ENCODE results near the gene DAAM2.

Gene DAAM2

DNA sequence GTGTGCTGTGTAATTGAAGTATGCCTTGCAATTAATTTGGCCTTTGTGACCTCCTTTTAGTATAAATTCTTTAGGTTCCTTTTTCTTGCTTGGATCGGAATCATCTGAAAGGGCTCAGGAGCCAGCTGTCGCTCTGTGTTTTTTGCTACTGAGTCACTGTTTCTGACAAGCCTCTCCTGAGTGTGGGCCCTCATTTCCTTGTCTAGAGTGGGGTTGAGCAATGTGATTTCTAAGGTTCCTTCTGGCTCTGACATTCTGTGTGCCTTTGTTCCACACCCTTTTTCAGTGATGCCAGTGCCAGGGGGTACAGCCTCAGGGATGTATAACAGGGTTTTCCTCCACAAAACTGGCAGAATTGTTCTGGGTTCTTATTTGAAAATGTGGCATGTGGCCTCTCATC lies 26.5 kb downstream of the DAAM2 start:
- Histone ChIP-seq H3K36me3 (no peaks in the 10 kb centered on the region), H3K27me3 (no peaks in the 10 kb centered on the region), H3K4me3 (ENCODE audit: low read depth, low read length) (no peak overlapping the region), H3K4me1 (no peaks in the 10 kb centered on the region), H3K9me3 (no peaks in the 10 kb centered on the region)
- DNase-seq, result no peak
- TF ChIP-seq, protein P1, sequence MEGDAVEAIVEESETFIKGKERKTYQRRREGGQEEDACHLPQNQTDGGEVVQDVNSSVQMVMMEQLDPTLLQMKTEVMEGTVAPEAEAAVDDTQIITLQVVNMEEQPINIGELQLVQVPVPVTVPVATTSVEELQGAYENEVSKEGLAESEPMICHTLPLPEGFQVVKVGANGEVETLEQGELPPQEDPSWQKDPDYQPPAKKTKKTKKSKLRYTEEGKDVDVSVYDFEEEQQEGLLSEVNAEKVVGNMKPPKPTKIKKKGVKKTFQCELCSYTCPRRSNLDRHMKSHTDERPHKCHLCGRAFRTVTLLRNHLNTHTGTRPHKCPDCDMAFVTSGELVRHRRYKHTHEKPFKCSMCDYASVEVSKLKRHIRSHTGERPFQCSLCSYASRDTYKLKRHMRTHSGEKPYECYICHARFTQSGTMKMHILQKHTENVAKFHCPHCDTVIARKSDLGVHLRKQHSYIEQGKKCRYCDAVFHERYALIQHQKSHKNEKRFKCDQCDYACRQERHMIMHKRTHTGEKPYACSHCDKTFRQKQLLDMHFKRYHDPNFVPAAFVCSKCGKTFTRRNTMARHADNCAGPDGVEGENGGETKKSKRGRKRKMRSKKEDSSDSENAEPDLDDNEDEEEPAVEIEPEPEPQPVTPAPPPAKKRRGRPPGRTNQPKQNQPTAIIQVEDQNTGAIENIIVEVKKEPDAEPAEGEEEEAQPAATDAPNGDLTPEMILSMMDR (IDR thresholded peaks at IDR 0.05; ENCODE audit: low read depth, low read length), result no peak

DNA sequence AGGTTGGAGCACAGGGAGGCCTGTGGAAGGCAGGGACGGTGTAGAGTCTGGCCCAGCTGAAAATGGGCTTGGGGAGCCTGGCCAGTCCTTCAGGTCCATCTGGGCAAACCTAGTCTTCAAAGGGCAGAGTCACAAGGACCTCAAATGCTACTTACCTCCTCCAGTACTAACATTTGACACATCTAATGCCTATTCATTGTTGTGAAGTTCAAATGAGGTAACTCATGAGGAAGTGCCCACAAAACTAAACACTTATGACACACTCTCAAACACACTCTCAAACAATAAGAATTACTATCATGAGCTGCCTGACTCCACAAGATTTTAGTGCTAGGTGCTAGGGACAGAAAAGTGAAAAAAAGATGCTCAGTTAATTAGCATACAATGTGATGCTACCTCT lies 27.1 kb downstream of the DAAM2 start:
- TF ChIP-seq, protein P1 (IDR thresholded peaks at IDR 0.05; ENCODE audit: low read depth, low read length), result no peak
- H3K9me3 ChIP-seq, result no peaks in the 10 kb centered on the region
- DNase-seq, result no peak

DNA sequence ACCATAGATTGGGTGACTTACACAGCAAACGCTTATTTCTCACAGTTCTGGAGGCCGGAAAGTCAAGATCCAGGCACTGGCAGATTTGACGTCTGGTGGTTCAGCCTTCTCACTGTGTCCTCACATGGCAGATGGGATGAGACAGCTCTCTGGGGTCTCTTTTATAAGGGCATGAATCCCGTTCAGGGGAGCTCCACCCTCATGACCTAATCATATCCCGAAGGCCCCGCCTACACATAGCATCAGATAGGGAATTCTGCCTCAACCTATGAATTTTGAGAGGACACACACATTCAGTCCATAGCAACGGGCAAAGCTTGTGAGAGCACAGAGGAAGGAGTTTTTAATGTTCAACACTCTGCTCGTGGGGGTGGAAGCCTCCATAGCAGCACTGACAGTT lies 27.5 kb downstream of the DAAM2 start:
- H3K36me3 ChIP-seq, result no peaks in the 10 kb centered on the region
- no peak for DNase-seq
- H3K9me3 ChIP-seq, result no peaks in the 10 kb centered on the region
- H3K4me1 ChIP-seq, result no peaks in the 10 kb centered on the region
- TF ChIP-seq, protein P1 (IDR thresholded peaks at IDR 0.05; ENCODE audit: low read depth, low read length), result no peak
- H3K27me3 ChIP-seq, result no peaks in the 10 kb centered on the region
- no peak overlapping the region for H3K4me3 ChIP-seq (ENCODE audit: low read depth, low read length)

More for the DNA sequence above, 27.1 kb downstream of the DAAM2 start:
- no peaks in the 10 kb centered on the region for H3K36me3 ChIP-seq
- H3K4me1 ChIP-seq, result no peaks in the 10 kb centered on the region
- H3K27me3 ChIP-seq, result no peaks in the 10 kb centered on the region
- no peak overlapping the region for H3K4me3 ChIP-seq (ENCODE audit: low read depth, low read length)

DNA sequence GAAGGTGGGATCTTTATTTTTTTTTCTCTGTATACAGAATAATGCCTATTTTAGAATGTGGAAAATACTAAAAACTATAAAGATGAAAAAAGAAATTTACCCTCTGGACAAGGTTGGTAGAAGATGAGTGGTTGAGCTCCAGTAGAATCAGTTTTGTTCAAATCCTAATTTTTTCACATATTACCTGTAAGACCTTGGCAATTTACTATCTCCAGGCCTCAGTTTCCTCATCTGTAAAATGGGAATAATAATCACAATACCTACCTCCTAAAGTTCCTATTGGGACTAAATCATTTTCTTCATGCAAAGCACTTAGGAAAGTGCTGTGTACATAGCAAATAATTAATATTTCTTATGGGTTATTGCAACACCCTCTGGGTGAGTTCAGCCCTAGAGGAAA lies 28.4 kb downstream of the DAAM2 start:
- TF ChIP-seq, protein P1 (IDR thresholded peaks at IDR 0.05; ENCODE audit: low read depth, low read length), result no peak
- Histone ChIP-seq H3K4me3 (ENCODE audit: low read depth, low read length) (no peak overlapping the region), H3K27me3 (no peaks in the 10 kb centered on the region), H3K4me1 (no peaks in the 10 kb centered on the region), H3K9me3 (no peaks in the 10 kb centered on the region), H3K36me3 (no peaks in the 10 kb centered on the region)
- no peak for DNase-seq

DNA sequence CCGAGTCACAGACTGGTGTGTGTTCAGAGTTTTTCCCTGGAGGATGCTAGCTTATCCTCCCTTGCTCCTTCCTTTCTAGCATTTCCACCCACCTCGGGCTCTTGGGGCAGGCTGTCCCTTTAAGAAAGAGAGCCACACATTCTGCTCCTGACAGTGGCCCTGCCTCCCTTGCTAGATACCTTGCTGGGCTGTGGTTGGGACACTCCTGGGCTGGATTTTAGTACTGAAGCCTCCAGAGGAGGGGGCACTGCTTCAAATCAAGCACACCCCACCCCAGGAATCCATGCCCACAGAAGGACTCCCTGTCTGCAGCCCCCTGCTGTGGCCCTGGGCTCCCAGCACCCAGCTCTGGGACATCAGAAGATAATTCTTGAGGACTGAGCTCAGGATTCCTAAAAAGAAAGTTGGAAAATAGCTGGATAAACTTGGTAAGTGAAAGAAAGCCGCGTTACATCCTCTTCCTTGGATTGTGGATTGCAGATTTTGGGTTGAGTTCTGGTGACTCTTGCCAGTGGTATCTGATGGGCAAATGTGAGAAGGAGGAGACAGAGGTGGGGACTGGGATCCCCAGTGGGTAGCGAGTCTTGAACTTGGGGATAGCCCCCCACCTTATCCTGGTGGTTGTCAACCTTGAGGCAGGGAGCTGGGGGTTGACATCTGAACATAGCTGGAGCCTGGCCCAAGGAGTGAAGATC lies 29.0 kb downstream of the DAAM2 start:
- Histone ChIP-seq H3K36me3 (no peaks in the 10 kb centered on the region), H3K4me1 (no peaks in the 10 kb centered on the region), H3K4me3 (ENCODE audit: low read depth, low read length) (no peak overlapping the region), H3K9me3 (no peaks in the 10 kb centered on the region), H3K27me3 (no peaks in the 10 kb centered on the region)
- DNase-seq, result no peak
- TF ChIP-seq, protein P1 (IDR thresholded peaks at IDR 0.05; ENCODE audit: low read depth, low read length), result no peak

DNA sequence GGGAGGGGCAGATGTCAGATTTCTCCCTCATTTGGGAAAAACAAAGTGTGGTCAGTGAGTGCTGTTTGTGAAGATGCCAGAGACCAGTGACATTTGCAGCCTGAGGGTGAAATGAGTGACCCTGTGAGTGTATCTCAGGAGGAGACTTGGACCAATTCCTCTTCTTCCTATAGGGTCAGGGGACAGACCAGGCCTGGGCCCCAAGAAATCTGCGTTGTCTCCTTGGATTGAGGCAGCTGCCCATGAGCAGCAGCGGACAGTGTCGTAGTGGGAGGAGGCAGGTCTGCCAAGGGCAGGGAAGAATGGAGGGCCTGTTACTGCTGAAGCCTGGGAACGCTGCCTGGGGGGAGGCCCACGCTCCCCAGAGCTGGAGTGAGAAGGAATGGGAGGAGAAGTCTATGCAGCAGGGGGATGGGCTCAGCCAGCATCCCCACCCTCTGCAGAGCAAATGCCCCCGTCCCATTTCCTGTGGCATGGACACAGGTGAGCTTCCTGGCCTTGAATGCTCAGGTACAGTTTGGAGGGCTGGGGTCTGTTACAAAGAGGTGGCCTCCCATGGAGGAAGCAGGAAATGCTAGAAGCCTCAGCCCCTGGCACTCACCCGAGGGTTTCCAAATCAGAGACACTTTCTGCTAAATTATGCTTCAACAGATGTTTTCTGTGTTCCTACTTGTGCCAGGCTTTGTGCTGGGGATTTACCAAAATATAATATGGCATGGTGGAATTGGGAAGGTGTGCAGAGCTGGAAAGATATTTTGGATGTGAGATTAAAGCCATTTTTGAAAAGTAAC lies 29.8 kb downstream of the DAAM2 start:
- Histone ChIP-seq H3K4me1 (no peaks in the 10 kb centered on the region), H3K27me3 (no peaks in the 10 kb centered on the region), H3K36me3 (no peaks in the 10 kb centered on the region), H3K4me3 (ENCODE audit: low read depth, low read length) (no peak overlapping the region), H3K9me3 (no peaks in the 10 kb centered on the region)
- DNase-seq, result no peak
- TF ChIP-seq, protein P1 (IDR thresholded peaks at IDR 0.05; ENCODE audit: low read depth, low read length), result no peak

Measured in BE2C (cell line).